Measurements from ENCODE around the gene PBXIP1. TPM values are rescaled to one million over a fixed set of nuclear protein-coding genes. Genes with fewer than 3 reads are reported as not detected.

Gene PBXIP1
- total and polyA plus RNA-seq, 2 of the 13 experiments (the other 11 are each of a cell fraction or from before 2014, with no cell fraction given) = 16.3 to 31.9 TPM

DNA sequence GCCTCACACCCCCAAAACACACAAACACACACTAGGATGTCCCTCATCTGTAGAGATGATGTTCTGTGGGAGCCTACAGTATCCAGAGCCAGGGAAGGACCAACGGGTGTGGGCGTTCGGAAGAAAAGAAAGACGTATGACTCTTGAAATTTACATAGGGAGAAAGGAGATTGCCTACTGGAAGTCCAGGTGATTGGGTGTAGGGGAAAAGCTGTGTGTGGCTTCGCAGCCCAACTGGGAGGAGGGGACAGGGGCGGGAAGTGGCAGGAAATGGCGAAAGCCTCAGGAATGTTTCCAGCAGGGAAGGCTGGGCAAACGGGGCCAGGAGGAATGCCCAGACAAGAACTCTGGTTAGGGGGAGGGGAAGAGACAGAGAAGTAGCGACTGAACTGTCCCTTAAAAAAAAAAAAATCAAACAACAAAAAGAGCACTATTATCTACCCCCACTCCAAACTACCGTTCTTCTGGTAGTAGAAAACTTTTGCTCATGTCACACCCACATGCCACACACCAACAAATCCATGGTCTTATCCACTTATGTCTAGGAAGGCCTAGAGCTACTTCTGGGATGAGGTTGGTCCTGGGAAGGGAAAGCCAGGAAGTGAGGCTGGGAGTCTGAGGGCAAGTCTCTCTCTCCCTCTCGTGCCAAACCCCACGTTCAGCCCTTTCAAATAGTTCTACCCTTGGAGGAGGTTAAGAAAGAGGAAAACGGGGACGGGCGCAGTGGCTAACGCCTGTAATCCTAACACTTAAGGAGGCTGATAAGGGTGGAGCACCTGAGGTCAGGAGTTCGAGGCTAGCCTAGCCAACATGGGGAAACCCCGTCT lies 16.8 kb upstream of the PBXIP1 start (continued):
- TF ChIP-seq, protein P1, sequence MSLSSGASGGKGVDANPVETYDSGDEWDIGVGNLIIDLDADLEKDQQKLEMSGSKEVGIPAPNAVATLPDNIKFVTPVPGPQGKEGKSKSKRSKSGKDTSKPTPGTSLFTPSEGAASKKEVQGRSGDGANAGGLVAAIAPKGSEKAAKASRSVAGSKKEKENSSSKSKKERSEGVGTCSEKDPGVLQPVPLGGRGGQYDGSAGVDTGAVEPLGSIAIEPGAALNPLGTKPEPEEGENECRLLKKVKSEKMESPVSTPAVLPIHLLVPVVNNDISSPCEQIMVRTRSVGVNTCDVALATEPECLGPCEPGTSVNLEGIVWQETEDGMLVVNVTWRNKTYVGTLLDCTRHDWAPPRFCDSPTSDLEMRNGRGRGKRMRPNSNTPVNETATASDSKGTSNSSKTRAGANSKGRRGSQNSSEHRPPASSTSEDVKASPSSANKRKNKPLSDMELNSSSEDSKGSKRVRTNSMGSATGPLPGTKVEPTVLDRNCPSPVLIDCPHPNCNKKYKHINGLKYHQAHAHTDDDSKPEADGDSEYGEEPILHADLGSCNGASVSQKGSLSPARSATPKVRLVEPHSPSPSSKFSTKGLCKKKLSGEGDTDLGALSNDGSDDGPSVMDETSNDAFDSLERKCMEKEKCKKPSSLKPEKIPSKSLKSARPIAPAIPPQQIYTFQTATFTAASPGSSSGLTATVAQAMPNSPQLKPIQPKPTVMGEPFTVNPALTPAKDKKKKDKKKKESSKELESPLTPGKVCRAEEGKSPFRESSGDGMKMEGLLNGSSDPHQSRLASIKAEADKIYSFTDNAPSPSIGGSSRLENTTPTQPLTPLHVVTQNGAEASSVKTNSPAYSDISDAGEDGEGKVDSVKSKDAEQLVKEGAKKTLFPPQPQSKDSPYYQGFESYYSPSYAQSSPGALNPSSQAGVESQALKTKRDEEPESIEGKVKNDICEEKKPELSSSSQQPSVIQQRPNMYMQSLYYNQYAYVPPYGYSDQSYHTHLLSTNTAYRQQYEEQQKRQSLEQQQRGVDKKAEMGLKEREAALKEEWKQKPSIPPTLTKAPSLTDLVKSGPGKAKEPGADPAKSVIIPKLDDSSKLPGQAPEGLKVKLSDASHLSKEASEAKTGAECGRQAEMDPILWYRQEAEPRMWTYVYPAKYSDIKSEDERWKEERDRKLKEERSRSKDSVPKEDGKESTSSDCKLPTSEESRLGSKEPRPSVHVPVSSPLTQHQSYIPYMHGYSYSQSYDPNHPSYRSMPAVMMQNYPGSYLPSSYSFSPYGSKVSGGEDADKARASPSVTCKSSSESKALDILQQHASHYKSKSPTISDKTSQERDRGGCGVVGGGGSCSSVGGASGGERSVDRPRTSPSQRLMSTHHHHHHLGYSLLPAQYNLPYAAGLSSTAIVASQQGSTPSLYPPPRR (CRISPR knock-in tag; IDR thresholded peaks at IDR 0.05; ENCODE audit: borderline replicate concordance) = peak; percentile 59; the same call in 1 of the 2 replicates
- peak; percentile 75 for TF ChIP-seq NCOA2 (CRISPR knock-in tag; IDR thresholded peaks at IDR 0.05)
- peak; percentile 70; the same call in 1 of the 2 replicates for TF ChIP-seq HDAC1 (CRISPR knock-in tag; IDR thresholded peaks at IDR 0.05)
- no peak for TF ChIP-seq ZNF235 (CRISPR knock-in tag; IDR thresholded peaks at IDR 0.05; ENCODE audit: borderline replicate concordance)
- TF ChIP-seq POLR2AphosphoS2 (IDR thresholded peaks at IDR 0.05; ENCODE audit: low read depth, low read length) = no peak
- TF ChIP-seq ATF1 (CRISPR knock-in tag; IDR thresholded peaks at IDR 0.05) = no peak; the same call in 1 of the 2 replicates
- no peak for TF ChIP-seq KMT2B (CRISPR knock-in tag; IDR thresholded peaks at IDR 0.05)
- 0 out of 2 replicates have a peak, but pooled peaks have one; percentile 29 for TF ChIP-seq SNAPC2 (CRISPR knock-in tag; IDR thresholded peaks at IDR 0.05)
- TF ChIP-seq, protein P2, sequence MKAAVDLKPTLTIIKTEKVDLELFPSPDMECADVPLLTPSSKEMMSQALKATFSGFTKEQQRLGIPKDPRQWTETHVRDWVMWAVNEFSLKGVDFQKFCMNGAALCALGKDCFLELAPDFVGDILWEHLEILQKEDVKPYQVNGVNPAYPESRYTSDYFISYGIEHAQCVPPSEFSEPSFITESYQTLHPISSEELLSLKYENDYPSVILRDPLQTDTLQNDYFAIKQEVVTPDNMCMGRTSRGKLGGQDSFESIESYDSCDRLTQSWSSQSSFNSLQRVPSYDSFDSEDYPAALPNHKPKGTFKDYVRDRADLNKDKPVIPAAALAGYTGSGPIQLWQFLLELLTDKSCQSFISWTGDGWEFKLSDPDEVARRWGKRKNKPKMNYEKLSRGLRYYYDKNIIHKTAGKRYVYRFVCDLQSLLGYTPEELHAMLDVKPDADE (CRISPR knock-in tag; IDR thresholded peaks at IDR 0.05) = no peak
- TF ChIP-seq RBM22 (optimal IDR thresholded peaks at IDR 0.05; ENCODE audit: low read length) = no peak
- TF ChIP-seq FLYWCH1 (CRISPR knock-in tag; IDR thresholded peaks at IDR 0.05) = no peak
- TF ChIP-seq ZSCAN20 (CRISPR knock-in tag; IDR thresholded peaks at IDR 0.05; ENCODE audit: borderline replicate concordance) = no peak
- TF ChIP-seq ZBTB21 (CRISPR knock-in tag; IDR thresholded peaks at IDR 0.05) = no peak
- TF ChIP-seq ZNF619 (CRISPR knock-in tag; IDR thresholded peaks at IDR 0.05) = no peak
- TF ChIP-seq RFX3 (CRISPR knock-in tag; IDR thresholded peaks at IDR 0.05) = no peak
- TF ChIP-seq ISL2 (CRISPR knock-in tag; IDR thresholded peaks at IDR 0.05) = peak; percentile 33; the same call in 1 of the 2 replicates
- no peak for TF ChIP-seq SOX13 (IDR thresholded peaks at IDR 0.05)
- TF ChIP-seq SOX13 (CRISPR knock-in tag; conservative IDR thresholded peaks at IDR 0.05 in 1 of 2, IDR thresholded peaks at IDR 0.05 in 1 of 2) = peak in 1 of 2 experiments; percentile 72; a peak in 2 of 4 replicates
- peak; percentile 81; the same call in 1 of the 2 replicates for TF ChIP-seq ZNF564 (CRISPR knock-in tag; IDR thresholded peaks at IDR 0.05)
- no peak for TF ChIP-seq ZNF7 (CRISPR knock-in tag; IDR thresholded peaks at IDR 0.05)
- no peak for TF ChIP-seq FOSL1 (CRISPR knock-in tag; IDR thresholded peaks at IDR 0.05; ENCODE audit: borderline replicate concordance)
- no peak for TF ChIP-seq HNRNPL (IDR thresholded peaks at IDR 0.05; ENCODE audit: low read depth, low read length)
- TF ChIP-seq PRPF4 (IDR thresholded peaks at IDR 0.05; ENCODE audit: low read depth, low read length, poor library complexity, severe bottlenecking) = peak; percentile 29
- TF ChIP-seq ZNF260 (CRISPR knock-in tag; IDR thresholded peaks at IDR 0.05; ENCODE audit: borderline replicate concordance, low read depth) = no peak
- TF ChIP-seq TMF1 (CRISPR knock-in tag; IDR thresholded peaks at IDR 0.05; ENCODE audit: low read depth) = no peak
- TF ChIP-seq HES4 (CRISPR knock-in tag; IDR thresholded peaks at IDR 0.05; ENCODE audit: borderline replicate concordance) = no peak
